Muscle layer of duodenum (tissue), 2 donors: Measurements from ENCODE around the gene CTPS2.
A peak's percentile ranks its signal among the peaks of the same experiment; 100 is the strongest.
"Not testable (repeated sequence)": the region's sequence is repeated elsewhere in the genome, so short reads cannot be mapped to it uniquely, and the experiment has no call there.

Experiments
- H3K27ac ChIP-seq: one replicate; pipeline ENCODE4 v1.7.0; 2013; ENCODE audit warnings: mild to moderate bottlenecking, low read length
- H3K27me3 ChIP-seq: one replicate; pipeline ENCODE4 v1.7.0; 2013; ENCODE audit warnings: low read depth, mild to moderate bottlenecking, control low read depth, low read length
- H3K36me3 ChIP-seq, 2 donors: one replicate each; pipeline ENCODE4 v1.7.0; 2013; ENCODE audit warnings: low read length in 2 of 2, control low read depth in 1 of 2, mild to moderate bottlenecking in 1 of 2; ENCODE audit not compliant: insufficient read depth in 2 of 2, control insufficient read depth in 1 of 2
- H3K4me1 ChIP-seq, 2 donors: one replicate each; pipeline ENCODE4 v1.7.0; 2013; ENCODE audit warnings: low read length in 2 of 2, mild to moderate bottlenecking in 2 of 2, control low read depth in 1 of 2, moderate library complexity in 1 of 2; ENCODE audit not compliant: insufficient read depth in 2 of 2, control insufficient read depth in 1 of 2
- H3K4me3 ChIP-seq, 2 donors: one replicate each; pipeline ENCODE4 v1.7.0; 2013; ENCODE audit warnings: low read length in 2 of 2, low read depth in 1 of 2, mild to moderate bottlenecking in 1 of 2
- H3K9me3 ChIP-seq, 2 donors: one replicate each; pipeline ENCODE4 v1.7.0; 2013; ENCODE audit warnings: low read length in 2 of 2, control low read depth in 1 of 2, mild to moderate bottlenecking in 1 of 2; ENCODE audit not compliant: control insufficient read depth in 1 of 2
- donor health status: healthy.

CTPS2 gene, protein sequence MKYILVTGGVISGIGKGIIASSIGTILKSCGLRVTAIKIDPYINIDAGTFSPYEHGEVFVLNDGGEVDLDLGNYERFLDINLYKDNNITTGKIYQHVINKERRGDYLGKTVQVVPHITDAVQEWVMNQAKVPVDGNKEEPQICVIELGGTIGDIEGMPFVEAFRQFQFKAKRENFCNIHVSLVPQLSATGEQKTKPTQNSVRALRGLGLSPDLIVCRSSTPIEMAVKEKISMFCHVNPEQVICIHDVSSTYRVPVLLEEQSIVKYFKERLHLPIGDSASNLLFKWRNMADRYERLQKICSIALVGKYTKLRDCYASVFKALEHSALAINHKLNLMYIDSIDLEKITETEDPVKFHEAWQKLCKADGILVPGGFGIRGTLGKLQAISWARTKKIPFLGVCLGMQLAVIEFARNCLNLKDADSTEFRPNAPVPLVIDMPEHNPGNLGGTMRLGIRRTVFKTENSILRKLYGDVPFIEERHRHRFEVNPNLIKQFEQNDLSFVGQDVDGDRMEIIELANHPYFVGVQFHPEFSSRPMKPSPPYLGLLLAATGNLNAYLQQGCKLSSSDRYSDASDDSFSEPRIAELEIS

DNA sequence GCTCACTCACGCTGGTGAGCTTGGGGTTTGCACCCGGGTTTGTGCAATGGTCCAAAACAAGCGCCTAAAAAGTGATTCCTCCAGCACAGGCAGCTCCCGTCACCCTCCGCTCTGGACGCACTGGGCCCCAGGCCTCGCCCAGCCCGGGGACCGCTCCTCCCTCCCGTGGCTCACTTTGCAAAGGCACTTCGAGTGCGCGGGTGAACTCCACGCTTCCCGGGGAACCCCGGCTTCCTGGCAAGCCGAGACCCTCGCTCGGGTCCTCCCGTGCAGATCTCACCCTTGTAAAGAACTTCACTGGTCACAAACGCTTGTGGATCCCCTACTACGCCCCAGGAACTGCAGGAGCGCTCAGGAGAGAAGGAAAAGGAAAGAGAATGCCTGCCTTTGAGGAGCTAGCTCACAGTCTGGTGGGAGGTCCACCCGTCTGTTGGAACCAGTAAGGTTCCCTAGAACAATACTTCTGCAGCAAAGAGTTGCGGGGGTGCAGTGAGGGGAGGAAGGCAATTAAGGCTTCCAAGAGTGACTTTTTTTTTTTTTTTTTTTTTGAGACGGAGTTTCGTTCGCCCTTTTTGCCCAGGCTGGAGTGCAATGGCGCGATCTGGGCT lies at the start of gene CTPS2:
TSS of gene CTPS2 (minus strand) at position 122 of the 608 bp plus-strand sequence. CDS start 9,767 bp downstream, outside the sequence.
- Histone ChIP-seq H3K4me1 (no peaks in the 10 kb centered on the region), H3K4me3 (peak within 1 kb of the TSS; percentile 71 to 72), H3K27me3 (no peaks in the 10 kb centered on the region), H3K9me3 (no peaks in the 10 kb centered on the region), H3K27ac (peak within 1 kb of the TSS; percentile 63), H3K36me3 (no peaks in the 10 kb centered on the region)

DNA sequence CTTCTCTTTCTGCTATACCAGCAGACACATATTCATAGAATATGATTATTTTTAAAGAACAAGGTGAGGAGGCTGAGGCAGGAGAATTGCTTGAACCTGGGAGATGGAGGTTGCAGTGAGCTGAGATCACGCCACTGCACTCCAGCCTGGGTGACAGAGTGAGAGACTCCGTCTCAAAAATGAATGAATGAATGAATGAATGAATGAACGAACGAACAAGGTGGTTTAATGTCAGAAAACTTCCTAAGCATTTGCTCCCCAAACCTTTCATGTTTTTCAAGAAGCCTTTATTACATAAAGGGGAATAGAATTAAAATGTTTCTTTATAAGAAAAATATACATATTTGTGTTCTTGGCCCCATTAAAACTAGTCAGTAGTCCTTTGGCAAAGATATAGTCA lies 49.0 kb upstream of the CTPS2 start:
- not testable (repeated sequence) for H3K4me1 ChIP-seq, H3K27ac ChIP-seq, H3K4me3 ChIP-seq, H3K27me3 ChIP-seq, H3K9me3 ChIP-seq
- peaks cover 11 to 18% of the 10 kb centered on the region in 2 donors for H3K36me3 ChIP-seq

DNA sequence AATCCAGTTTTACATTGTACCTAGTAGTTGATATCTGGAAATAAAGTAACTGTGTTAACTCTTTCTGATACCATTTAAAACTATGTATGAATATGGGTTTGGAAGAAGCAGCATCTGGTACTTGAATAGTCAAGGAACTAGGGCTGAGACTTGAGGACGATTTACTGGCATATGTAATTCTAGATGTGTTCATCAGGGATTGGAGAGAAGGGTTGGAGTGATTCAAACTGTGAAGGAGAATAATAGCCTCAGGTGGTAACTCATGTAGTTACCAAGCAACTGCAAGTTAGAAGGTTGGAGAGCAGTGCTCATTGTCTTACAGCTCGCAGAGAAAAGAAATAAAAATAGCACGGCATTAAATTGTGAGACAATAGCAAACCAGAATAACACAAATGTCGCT lies 44.3 kb upstream of the CTPS2 start:
- H3K36me3 ChIP-seq = peaks cover 23 to 25% of the 10 kb centered on the region in 2 donors
- no peaks in the 10 kb centered on the region for H3K9me3 ChIP-seq

DNA sequence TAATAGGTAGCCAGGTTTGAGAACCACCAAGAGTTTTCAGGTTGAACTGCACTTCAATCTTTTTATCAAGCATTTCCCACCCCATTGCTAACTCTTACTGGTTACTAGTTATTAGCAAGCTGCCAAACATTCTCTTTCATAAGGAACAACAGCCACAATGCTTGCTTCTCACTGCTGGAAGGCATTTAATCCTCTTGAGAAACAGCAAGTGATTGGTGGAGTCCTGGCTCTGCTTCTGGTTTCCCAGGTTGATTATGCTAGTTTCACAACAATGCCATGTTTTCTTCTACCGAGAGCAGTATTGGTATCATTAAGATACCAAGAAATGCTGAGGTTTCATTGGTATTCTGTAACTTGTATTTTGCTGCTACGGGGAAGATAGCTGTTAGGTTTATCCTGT lies 41.5 kb upstream of the CTPS2 start:
- Histone ChIP-seq H3K36me3 (peaks cover 11 to 21% of the 10 kb centered on the region in 2 donors), H3K27me3 (no peaks in the 10 kb centered on the region), H3K4me1 (no peaks in the 10 kb centered on the region), H3K27ac (no peak overlapping the region), H3K9me3 (no peaks in the 10 kb centered on the region), H3K4me3 (no peak overlapping the region)

More for the DNA sequence above, 44.3 kb upstream of the CTPS2 start:
- Histone ChIP-seq H3K4me1 (no peaks in the 10 kb centered on the region), H3K4me3 (no peak overlapping the region), H3K27me3 (no peaks in the 10 kb centered on the region), H3K27ac (no peak overlapping the region)

DNA sequence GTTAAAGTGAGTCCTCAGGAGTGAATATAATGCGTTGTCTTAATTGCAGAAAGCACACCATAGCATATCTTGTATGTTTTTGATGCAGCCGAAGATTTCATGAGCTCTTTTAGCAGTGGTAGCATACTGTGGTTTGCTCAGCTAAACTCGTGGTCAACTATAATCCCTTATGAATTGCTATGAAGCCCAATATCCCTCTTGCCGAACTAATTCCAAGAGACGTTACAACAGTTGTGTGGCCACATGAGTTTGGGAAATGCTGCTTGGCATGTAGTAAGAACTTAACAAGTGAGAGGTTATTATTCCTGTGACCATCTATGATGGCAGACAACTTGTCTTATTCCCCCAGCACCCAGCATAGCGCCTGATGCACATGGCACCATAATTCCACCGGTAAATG lies 37.7 kb upstream of the CTPS2 start:
- Histone ChIP-seq H3K27me3 (no peaks in the 10 kb centered on the region), H3K9me3 (no peaks in the 10 kb centered on the region), H3K36me3 (peaks cover 4 to 18% of the 10 kb centered on the region in 2 donors), H3K4me1 (no peaks in the 10 kb centered on the region), H3K27ac (no peak overlapping the region), H3K4me3 (no peak overlapping the region)

DNA sequence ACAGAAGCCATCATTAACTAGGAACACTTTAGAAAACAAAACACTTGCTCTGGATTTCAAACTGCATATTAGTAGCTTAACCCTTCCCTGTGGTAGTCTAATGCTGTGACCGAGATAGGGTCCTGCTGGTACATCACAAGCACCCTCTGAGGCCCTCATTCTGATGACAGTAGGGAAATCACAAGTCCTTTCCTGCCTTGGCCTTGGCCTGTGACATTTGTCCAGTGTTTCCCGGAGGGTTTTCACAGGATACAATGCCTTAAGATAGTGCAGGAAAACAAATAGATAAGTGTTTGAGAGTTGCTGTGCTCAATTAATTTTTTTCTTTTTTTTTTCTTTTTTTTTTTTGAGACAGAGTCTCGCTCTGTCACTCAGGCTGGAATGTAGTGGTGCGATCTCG lies 36.0 kb upstream of the CTPS2 start:
- H3K36me3 ChIP-seq = peaks cover 18 to 30% of the 10 kb centered on the region in 2 donors
- no peak overlapping the region for H3K27ac ChIP-seq
- no peaks in the 10 kb centered on the region for H3K4me1 ChIP-seq
- no peaks in the 10 kb centered on the region for H3K9me3 ChIP-seq
- no peak overlapping the region for H3K4me3 ChIP-seq
- no peaks in the 10 kb centered on the region for H3K27me3 ChIP-seq

DNA sequence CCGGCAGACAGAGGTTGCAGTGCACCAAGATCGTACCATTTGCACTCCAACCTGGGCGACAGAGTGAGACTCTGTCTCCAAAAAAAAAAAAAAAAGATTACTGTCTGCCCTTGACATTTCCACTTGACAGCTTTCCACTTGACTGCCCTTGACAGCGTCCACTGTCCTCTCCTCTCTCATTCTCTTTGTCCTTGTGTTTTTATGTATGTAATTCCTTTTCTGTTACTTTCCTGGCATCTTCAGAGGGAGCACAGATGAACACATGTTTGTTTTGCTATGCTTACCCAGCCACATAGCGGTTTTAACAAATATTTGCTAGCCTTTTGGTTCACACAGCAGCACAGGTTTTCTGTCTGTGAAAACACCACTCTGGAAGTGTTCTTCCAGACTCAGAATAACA lies 33.2 kb upstream of the CTPS2 start:
- no peaks in the 10 kb centered on the region for H3K27me3 ChIP-seq
- H3K4me3 ChIP-seq = no peak overlapping the region
- no peak overlapping the region for H3K27ac ChIP-seq
- peaks cover 18 to 35% of the 10 kb centered on the region in 2 donors for H3K36me3 ChIP-seq
- no peaks in the 10 kb centered on the region for H3K4me1 ChIP-seq
- no peaks in the 10 kb centered on the region for H3K9me3 ChIP-seq

DNA sequence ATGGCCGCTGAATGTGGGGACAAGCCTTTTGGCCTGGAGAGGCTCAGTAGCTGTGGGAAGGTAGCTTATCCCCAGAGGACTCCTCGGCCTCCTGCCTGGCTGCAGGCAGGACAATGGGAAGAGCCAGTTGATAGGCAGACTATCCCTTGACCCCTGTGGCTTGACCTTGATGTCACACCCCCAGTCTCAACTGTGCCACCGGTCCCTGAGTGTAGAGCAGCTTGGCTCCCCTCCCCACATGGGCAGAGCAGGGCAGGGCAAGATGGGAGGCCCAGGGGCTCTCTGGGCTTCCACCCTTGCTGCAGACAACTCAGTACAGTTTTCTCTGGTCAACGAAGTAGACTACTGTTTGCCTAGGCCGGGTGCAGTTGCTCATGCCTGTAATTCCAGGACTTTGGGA lies 32.6 kb upstream of the CTPS2 start:
- Histone ChIP-seq H3K9me3 (no peaks in the 10 kb centered on the region), H3K4me3 (no peak overlapping the region), H3K36me3 (peaks cover 20 to 31% of the 10 kb centered on the region in 2 donors), H3K27ac (no peak overlapping the region), H3K4me1 (no peaks in the 10 kb centered on the region), H3K27me3 (no peaks in the 10 kb centered on the region)

DNA sequence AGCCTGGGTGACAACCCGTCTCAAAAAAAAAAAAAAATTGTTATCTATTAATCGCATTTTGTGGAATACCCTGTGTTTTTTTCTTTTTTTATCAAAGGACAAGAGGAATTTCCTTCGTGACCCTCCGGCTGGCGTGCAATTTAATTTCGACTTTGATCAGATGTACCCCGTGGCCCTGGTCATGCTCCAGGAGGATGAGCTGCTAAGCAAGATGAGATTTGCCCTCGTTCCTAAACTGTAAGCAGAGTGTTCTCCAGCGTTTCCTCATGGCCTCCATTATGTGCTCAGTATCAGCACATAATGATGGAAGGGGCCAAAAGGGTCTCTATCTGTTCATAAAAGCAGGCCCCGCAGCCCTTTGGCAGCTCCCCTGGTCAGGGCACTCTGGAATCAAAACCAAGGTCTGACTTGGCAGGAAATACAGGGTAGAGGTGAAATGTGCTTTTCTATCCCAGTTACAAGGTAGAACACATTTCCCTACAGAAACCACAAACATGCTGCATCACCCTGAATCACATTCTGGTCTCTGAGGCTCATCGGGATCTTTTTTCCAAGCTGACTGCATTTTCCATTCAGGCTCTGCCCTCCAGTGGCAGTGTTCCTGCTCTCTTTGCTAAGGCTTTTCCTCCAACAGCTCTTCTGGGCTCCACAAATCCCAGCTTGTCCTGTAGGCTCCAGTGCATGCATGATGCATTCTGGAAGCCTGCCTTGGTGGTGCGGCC lies 31.3 kb upstream of the CTPS2 start:
- no peak overlapping the region for H3K4me3 ChIP-seq
- no peak overlapping the region for H3K27ac ChIP-seq
- no peaks in the 10 kb centered on the region for H3K4me1 ChIP-seq
- H3K9me3 ChIP-seq = no peaks in the 10 kb centered on the region
- peaks cover 26 to 28% of the 10 kb centered on the region in 2 donors for H3K36me3 ChIP-seq
- H3K27me3 ChIP-seq = no peaks in the 10 kb centered on the region

DNA sequence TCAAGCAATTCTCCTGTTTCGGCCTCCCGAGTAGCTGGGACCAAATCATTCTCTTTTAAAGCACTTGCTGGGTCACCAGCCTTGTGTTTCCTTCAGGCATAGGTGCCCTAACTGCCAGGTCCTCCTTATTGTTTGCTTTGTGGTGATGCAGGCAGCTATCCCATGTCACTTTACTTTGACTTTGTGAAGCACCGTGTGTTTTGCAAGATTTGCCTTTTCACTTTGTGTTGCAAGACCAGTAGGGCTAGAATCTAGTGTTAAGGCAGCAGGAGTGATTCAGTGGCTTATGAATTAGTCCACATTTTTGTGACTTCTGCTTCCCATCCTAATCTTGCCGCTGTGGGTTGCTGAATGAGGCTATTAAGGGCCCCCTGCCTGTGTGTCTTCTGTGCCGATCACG lies 27.1 kb upstream of the CTPS2 start:
- no peak overlapping the region for H3K4me3 ChIP-seq
- no peak overlapping the region for H3K27ac ChIP-seq
- peaks cover 31 to 37% of the 10 kb centered on the region in 2 donors for H3K36me3 ChIP-seq
- H3K4me1 ChIP-seq = no peaks in the 10 kb centered on the region
- H3K27me3 ChIP-seq = no peaks in the 10 kb centered on the region
- H3K9me3 ChIP-seq = no peaks in the 10 kb centered on the region

DNA sequence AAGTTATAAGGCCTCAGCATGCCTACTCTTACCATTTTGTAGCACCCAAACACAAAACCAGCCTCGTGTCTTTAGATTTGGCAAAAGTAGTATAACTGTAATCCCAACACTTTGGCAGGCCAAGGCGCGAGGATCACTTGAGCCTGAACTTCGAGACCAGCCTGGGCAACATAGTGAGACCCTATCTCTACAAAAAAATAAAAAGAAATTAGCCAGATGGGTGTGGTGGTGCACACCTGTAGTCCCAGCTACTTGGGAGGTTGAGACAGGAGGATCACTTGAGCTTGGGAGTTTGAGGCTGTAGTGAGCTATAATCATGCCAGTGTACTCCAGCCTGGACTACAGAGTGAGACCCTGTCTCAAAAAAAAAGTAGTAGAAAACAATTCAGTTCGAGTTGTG lies 24.6 kb upstream of the CTPS2 start:
- H3K27me3 ChIP-seq = no peaks in the 10 kb centered on the region
- H3K4me3 ChIP-seq = no peak overlapping the region
- peaks cover 22 to 26% of the 10 kb centered on the region in 2 donors for H3K36me3 ChIP-seq
- H3K4me1 ChIP-seq = no peaks in the 10 kb centered on the region
- H3K9me3 ChIP-seq = no peaks in the 10 kb centered on the region
- H3K27ac ChIP-seq = no peak overlapping the region
